ENCODE data around the gene DNAL1. TPM values are rescaled to one million over a fixed set of nuclear protein-coding genes. Genes with fewer than 3 reads are reported as not detected.

Gene DNAL1
- total and polyA plus RNA-seq, 10 of the 15 experiments (the other 5 are each of a cell fraction or from before 2014, with no cell fraction given) = 2.4 to 18.2 (median 7.4) TPM

DNA sequence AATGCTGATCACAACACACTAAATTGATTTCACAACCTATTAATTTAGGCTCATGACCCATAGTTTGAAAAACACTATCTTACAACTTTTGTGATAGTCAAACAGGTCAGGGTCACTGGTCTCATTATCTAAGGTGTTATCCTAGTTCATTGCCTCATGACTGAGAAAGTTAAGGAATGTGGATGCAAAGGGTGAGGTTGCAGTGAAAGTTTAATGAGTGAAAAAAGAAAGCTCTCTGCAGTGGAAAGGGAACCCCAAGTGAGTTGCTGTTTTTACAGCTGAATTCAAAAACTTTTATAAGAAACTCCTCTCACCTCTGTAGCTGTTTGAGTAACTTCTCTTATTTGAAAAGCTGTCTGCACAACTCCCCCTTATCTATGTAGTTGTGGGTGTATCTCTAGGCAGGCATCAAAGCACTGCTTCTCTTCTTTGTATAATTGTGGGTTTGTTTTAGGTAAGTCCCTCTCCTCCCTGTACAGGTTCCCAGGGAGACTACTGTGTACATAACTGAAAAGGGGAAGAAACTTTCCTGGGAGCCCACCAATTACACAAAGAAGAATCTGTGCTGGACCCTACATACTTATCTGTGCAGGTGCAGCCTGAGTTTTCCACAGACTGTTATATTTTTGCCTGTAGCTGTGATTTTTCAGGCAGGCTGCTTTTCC is 18.9 kb downstream of the DNAL1 start (continued):
- peak in 1 of 2 experiments; percentile 52; a peak in 1 of 4 replicates for TF ChIP-seq EP300 (IDR thresholded peaks at IDR 0.05; ENCODE audit: borderline replicate concordance in 1 of 2, control insufficient read depth in 1 of 2, low read depth in 2 of 2, low read length in 2 of 2)
- TF ChIP-seq ZBED1 (IDR thresholded peaks at IDR 0.05; ENCODE audit: borderline replicate concordance) = no peak
- no peak; the same call in 1 of the 2 replicates for TF ChIP-seq BACH1 (IDR thresholded peaks at IDR 0.05; ENCODE audit: borderline replicate concordance)
- TF ChIP-seq SMC3 (IDR thresholded peaks at IDR 0.05; ENCODE audit: borderline replicate concordance, low read length) = no peak

DNA sequence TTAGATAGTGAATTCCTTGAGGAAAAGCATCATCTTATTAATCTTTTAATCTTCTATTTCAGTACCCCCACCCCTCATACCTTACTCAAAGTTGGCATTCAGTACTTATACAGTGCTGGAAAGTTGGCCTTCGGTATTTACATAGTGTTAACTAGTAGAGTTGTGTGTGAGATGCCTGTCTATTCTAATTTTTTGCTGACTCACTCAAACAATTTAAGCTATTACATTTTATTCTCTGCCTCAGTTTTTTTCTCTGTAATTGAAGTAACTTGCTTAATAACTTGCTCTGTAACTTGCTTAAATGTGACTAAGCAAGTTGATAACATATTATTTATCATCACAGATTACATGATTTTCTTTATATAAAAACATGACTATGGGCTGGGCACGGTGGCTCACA is 20.3 kb downstream of the DNAL1 start:
- RAD21 ChIA-PET (ENCODE audit: unreplicated experiment) = no interaction called here
- no peak for FAIRE-seq

More for the DNA sequence above, 20.3 kb downstream of the DNAL1 start:
- WGBS (ENCODE audit: insufficient coverage, insufficient replicate concordance, low lambda C conversion rate, missing lambda C conversion rate) = 95% methylated on average over 2 of the region's 2 CpGs
- Histone ChIP-seq H3K4me2 (ENCODE audit: control insufficient read depth, insufficient read depth) (no peak overlapping the region), H3K9me3 (replicated peaks; ENCODE audit: control insufficient read depth, insufficient read depth, low read length) (no peaks in the 10 kb centered on the region), H3K27ac (ENCODE audit: control insufficient read depth, insufficient read depth) (no peak overlapping the region), H2AFZ (ENCODE audit: control insufficient read depth, low read depth, low read length) (no peak overlapping the region), H3K9ac (ENCODE audit: control insufficient read depth, insufficient read depth, low read length) (no peak overlapping the region), H3K27me3 (replicated peaks in 1 of 2; ENCODE audit: control insufficient read depth in 2 of 2, insufficient read depth in 2 of 2, low read length in 1 of 2) (no peaks in the 10 kb centered on the region), H3K79me2 (ENCODE audit: control insufficient read depth, insufficient read depth, low read length) (no peaks in the 10 kb centered on the region), H3K36me3 (ENCODE audit: control insufficient read depth in 2 of 2, insufficient read depth in 2 of 2, low read length in 1 of 2) (no peaks in the 10 kb centered on the region), H3K4me1 (ENCODE audit: control insufficient read depth, insufficient read depth, low read length) (no peaks in the 10 kb centered on the region; the same call in 1 of the 2 replicates), H4K20me1 (ENCODE audit: control insufficient read depth, insufficient read depth) (no peaks in the 10 kb centered on the region), H3K4me3 (no peak overlapping the region)
- SMC1A ChIA-PET (ENCODE audit: uncharacterized antibody, unreplicated experiment) = interaction anchor here (0.9 kb wide), 1 partner anchor 96 kb away, joined by 3 read pairs; the partner anchor contains the start of gene ACOT2
- BruUV-seq (replicated peaks) = no TSS peak
- ATAC-seq (no peak), DNase-seq (ENCODE audit: low read depth, low spot score) (no peak)
- intact Hi-C loops (cut with micrococcal nuclease; ENCODE audit: unreplicated experiment) (no loop called here), in situ Hi-C loops (cut with MboI) (no loop called here)
- no peak for TF ChIP-seq CHD2 (IDR thresholded peaks at IDR 0.05; ENCODE audit: borderline replicate concordance, low read depth, low read length)
- POLR2A ChIA-PET = interaction anchor here (1.7 kb wide), 1 partner anchor 47 kb away, joined by 4 read pairs; no protein-coding TSS in a partner anchor
- CTCF ChIA-PET = interaction anchor here (0.7 kb wide), 1 partner anchor 48 kb away, joined by 3 read pairs; no protein-coding TSS in a partner anchor

Measured in GM12878 (cell line).